Stimulated activated CD4-positive, alpha-beta T cell treated with anti-CD3 and anti-CD28 coated beads, Interleukin-4, amount 100 ng/mL, for 1 hour (primary cell): ENCODE measurements around the gene TTC28.
"Not testable (repeated sequence)": the region's sequence is repeated elsewhere in the genome, so short reads cannot be mapped to it uniquely, and the experiment has no call there.

Source experiments
- DNase-seq: peaks from one replicate; pipeline ENCODE4 v3.0.0-alpha.2; 2020

The TTC28 gene

DNA sequence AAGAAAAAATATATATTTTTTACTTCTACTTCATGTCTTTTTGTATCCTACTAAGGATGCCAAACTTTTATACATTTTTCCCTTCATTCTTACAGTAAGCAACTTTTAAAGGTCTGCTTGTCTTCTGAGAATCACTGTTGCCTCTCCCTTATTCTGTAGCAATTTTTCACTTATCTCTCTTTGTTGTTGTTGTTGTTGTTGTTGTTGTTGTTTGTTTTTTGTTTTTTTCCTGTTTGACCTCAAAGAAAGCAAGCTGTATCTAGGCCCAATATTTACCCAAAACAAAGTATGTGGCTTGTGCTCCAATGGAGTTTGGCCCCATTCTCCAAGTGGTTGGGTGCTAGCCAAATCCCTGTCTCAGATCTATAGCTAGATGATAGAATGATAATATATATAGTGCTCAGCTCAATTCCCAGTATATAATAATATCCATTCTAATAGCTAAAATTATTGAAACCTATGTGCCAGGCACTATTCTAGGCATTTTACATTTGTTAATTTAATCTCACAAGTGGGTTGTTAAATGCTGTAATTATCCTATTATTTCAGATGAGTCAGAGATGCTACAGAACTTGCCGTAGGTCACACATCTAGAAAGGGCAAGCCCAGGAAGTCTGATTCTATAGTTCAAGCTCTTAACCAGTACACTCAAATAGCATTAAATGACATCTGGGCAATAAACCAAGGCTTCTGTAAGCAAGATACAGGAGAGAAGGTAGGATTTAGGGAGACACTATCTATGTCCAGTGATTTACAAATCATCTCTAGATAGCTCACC is 555.5 kb downstream of the TTC28 start:
- DNase-seq = no peak

GRCh38 chr22:28120691-28121592 is 558.7 kb downstream of the TTC28 start:
- no peak for DNase-seq

- DNase-seq = no peak
Measured at GRCh38 chr22:28118957-28119631, 560.5 kb downstream of the TTC28 start.

DNA sequence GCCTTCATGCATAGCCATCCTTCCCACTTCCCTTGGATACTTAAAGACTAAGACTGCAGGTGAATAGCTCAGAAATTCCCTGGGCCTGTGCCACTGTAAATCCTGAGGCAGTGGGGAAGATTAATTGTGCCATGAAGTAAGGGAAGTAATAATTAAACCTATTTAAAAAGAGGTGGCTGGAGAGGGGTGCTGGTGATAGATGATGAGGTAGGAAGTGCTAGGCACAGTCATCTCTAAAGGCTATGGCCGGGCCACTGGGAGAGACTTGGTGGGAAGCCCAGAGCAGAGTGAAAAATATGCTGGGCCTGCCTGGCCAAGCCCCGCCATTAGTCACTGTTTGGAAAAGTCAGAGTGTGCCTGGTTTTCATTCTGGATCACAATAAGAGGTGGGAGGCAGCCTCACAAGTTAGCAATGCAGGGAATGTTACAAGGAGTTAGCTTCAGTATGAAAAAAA is 563.4 kb downstream of the TTC28 start:
- no peak for DNase-seq

DNA sequence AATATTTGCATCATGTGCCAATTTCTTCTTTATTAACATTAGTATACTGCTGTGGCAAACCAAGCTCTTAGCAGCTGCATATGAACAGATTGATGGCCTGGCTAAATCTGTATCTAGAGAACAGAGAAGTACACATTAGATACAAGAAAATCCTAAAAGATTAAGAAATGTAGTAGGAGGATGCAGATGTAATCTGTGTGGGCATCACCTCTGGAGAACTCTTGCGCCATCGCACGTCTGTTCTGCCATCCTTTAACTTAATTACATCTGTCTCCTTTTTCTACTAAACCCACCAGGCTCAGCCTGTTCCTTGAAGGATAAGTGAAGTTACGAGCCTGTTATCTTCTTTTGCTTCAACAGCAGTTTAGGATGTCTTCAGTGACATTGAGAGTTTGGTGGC is 564.2 kb downstream of the TTC28 start:
- no peak for DNase-seq

- DNase-seq = no peak
Measured at GRCh38 chr22:28112548-28113043, 567.0 kb downstream of the TTC28 start.

- no peak for DNase-seq
Measured at GRCh38 chr22:28112190-28112544, 567.5 kb downstream of the TTC28 start.

DNA sequence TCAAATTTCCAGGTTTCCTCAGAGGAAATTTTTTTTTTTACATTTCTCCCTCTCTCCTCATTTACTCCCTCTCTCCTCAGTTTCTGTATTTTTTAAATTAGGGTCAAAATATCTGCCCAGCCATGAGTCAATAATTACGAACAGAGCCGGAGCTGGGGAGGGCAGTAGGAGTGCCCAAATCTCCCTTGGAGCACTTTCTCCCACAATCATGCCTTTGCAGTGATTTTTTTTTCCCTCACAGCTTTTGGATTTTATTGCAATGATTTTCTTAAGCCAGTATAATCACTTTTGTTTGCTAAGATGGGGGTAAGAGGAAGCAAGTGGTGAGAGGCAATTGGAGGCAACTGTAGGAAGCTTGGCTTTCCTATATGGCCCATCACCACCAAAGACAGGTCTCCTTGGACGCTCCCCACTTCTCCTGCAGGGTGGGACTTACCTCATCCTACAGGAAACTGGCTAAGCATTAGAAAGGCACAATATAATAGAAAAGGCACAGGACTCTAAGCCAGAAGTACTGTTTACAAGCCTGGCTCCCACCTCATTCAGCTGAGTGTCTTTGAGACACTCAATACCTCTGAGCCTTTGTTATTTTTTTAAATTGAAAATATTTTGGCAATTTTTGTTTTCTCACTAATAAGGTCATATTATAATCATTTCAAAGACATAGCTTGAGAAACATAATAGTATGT is 568.0 kb downstream of the TTC28 start:
- no peak for DNase-seq

- DNase-seq = no peak
Measured at GRCh38 chr22:28108851-28109250, 570.8 kb downstream of the TTC28 start.

DNA sequence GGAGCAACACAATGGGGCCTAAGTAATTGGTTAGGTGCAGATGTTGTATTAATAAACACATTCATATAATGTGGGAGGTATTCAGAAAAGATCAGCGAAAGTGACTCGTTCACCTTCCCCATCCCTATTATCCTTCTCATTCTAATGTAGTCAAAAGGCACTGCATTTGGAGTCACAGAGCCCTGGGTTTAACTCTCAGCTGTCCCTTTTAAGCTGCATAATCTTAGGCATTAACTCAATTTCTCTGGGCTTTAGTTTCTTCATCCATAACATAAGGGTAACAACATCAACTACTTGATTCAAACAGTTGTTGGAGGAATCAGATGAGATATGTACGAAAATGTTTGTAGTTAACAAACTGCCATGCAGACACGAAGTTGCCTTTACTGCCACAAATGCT is 573.0 kb downstream of the TTC28 start:
- no peak for DNase-seq

- DNase-seq = no peak
Measured at GRCh38 chr22:28105988-28106387, 573.7 kb downstream of the TTC28 start.

- no peak for DNase-seq
Measured at GRCh38 chr22:28105413-28105812, 574.2 kb downstream of the TTC28 start.

- DNase-seq = no peak
Measured at GRCh38 chr22:28103596-28103995, 576.0 kb downstream of the TTC28 start.

DNA sequence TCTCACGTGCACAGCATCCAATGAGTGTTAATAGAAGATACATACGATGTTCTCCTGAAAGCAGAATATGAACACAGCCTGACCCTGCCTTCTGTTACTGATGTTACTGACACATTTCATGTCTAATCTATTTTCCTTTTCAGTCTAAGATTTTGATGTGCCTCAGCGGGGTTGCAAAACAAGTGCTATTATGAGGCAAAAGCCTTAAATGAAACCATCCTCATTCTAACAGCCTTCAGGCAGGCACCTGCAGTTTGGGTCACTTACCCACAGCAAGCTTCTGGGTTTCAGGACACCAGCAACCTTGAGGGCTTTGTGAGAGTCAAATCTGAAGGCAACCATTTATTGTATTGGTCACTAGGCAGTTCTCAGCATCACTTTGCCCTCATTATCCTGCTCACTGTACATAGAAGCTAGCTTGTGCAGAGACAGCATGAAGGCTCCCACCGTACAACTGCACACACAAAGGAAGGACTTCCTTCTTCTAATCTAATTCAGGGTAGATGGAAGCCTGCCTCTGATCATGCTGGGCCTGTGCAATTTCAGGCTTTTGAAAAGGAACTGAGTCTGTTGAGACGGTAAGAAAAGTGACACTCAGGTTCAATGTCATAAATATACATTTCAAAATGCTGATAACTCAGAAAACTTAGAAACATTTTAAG is 577.4 kb downstream of the TTC28 start:
- DNase-seq = no peak

DNA sequence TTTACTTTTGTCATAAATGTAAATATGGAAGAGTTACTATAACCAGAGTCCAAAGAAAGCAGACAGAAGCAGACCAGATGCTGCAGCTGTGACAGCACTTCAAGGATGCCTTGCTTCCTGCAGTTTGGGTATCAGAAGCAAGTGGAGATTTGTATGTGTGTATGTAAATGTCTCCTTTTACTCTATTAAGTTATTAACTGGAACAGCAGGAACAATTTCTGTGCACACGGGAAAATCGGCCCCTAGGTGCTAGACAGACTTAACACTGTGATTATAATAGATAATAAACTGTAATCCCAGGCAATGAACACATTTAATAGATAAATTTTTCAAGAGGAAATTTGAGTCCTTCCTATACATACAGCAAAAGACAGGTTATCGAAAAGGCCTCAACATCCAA is 582.0 kb downstream of the TTC28 start:
- DNase-seq = no peak

DNA sequence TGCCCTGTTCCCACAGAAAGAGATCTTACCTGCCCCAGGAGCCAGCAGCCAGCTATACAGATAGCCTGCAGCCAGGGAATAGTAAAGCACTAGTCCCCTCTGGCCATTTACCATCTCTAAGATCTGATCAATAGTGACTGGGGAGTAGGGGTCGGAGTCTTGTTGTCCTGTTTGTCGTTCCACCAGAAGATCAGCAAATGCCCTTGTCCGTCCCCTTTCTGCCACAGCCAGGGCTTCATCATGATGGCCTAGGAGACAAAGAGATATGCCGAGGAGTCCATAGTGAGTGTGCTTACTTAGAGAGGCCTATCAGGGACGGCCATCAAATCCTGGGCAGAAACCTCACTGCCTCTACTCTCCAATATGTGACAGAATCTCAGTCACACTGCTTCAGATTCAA is 583.5 kb downstream of the TTC28 start:
- no peak for DNase-seq

GRCh38 chr22:28095316-28096095 is 584.1 kb downstream of the TTC28 start:
- DNase-seq = no peak

DNA sequence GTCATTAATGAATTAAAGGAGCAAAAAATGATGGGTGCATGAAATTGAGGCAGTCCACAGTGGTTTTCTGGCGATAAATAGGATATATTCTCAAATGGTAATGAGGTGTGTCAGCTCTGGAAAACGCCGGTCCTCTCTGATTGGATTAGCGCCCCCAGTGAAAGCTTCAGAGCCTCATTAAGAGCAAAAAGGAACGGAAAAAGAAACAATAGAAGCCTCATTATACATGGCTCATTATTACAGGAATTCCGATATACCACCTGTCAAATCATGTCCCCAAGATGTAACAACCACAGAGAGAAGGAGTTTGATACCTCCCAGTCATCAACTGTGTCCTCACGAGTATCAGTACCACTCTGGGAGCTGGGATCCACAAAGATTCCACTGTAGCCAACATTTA is 584.9 kb downstream of the TTC28 start:
- no peak for DNase-seq

DNA sequence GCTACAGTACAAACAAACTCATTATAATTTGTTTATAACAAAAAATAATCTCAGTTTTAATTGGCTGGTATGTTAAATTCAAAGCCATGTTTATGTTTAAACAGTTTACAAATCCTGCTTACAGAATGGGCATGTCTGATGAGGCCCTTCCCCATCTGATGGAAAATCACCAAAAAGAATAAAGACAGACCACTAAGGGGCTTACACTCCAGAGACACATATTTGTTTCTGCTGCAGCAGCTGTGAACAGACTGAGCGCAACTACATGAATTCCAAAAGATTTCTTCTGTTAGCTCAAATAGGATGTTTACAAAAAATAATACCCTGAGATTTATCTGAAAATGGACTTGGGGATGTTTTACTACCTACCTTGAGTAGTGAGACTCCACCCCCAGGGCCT is 585.9 kb downstream of the TTC28 start:
- DNase-seq = no peak

DNA sequence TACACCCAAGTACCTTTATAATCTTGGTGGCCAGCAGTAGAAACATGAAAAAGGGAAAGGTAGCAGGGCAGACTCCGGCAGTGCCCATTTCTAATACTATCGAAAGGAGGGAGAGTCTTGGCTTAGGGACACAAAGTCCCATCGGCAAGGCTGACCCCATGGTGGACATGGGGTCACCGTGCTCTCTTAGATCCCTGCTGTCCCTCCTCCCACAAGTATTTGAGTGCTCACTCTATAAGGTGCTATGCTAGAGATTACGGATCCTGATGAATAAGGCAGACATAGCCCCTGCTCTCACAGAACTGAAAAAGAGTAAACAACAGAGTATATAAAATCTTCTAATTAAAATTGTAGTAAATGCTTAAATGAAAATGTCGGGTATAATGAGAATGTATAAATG is 588.2 kb downstream of the TTC28 start:
- DNase-seq = no peak

- DNase-seq = not testable (repeated sequence)
Measured at GRCh38 chr22:28089541-28089940, 590.1 kb downstream of the TTC28 start.
